Activated T-helper 9 cell treated with anti-CD3 and anti-CD28 coated beads, Interleukin-2, amount 50 U/mL, for 16 hours (primary cell): ENCODE results near the gene ORC1.
"Not testable (repeated sequence)": the region's sequence is repeated elsewhere in the genome, so short reads cannot be mapped to it uniquely, and the experiment has no call there.

Experiments
- DNase-seq: peaks from one replicate; pipeline ENCODE4 v3.0.0-alpha.2; 2020; ENCODE audit warnings: low read depth

ORC1 gene

GRCh38 chr1:52386458-52386857 lies 17.8 kb downstream of the ORC1 start:
- DNase-seq: no peak

- DNase-seq: no peak
Observed at GRCh38 chr1:52385376-52385775, 18.8 kb downstream of the ORC1 start.

- DNase-seq: not testable (repeated sequence)
Observed at GRCh38 chr1:52369851-52370250, 34.4 kb downstream of the ORC1 start.

- peak; percentile 48 for DNase-seq
Observed at GRCh38 chr1:52368383-52369172, 35.6 kb downstream of the ORC1 start.

- no peak for DNase-seq
Observed at GRCh38 chr1:52367272-52367671, 37.0 kb downstream of the ORC1 start.

- no peak for DNase-seq
Observed at GRCh38 chr1:52366517-52366827, 37.8 kb downstream of the ORC1 start.

GRCh38 chr1:52365746-52366516 lies 38.3 kb downstream of the ORC1 start, which contains the start of gene CC2D1B:
Gene CC2D1B (minus strand): TSS chr1:52366205. CDS start chr1:52364620, 1,585 bp downstream.
- peak; percentile 99 for DNase-seq

- no peak for DNase-seq
Observed at GRCh38 chr1:52365071-52365745, 39.0 kb downstream of the ORC1 start.

GRCh38 chr1:52364235-52364839 lies 39.9 kb downstream of the ORC1 start:
- DNase-seq: no peak

GRCh38 chr1:52360595-52360968 lies 43.6 kb downstream of the ORC1 start:
- DNase-seq: no peak

- DNase-seq: no peak
Observed at GRCh38 chr1:52359676-52360594, 44.3 kb downstream of the ORC1 start.

- DNase-seq: no peak
Observed at GRCh38 chr1:52358851-52359497, 45.2 kb downstream of the ORC1 start.

GRCh38 chr1:52357397-52357796 lies 46.8 kb downstream of the ORC1 start:
- no peak for DNase-seq

GRCh38 chr1:52356818-52357355 lies 47.3 kb downstream of the ORC1 start:
- DNase-seq: no peak

- DNase-seq: no peak
Observed at GRCh38 chr1:52355847-52356505, 48.2 kb downstream of the ORC1 start.

- DNase-seq: no peak
Observed at GRCh38 chr1:52355436-52355835, 48.8 kb downstream of the ORC1 start.

GRCh38 chr1:52352690-52353089 lies 51.5 kb downstream of the ORC1 start:
- no peak for DNase-seq

GRCh38 chr1:52348704-52349300 lies 55.4 kb downstream of the ORC1 start:
- DNase-seq: no peak

GRCh38 chr1:52346653-52347052 lies 57.6 kb downstream of the ORC1 start:
- DNase-seq: no peak

GRCh38 chr1:52345252-52345651 lies 59.0 kb downstream of the ORC1 start:
- no peak for DNase-seq
